H1 (cell line): ENCODE data around the gene MECP2. TPM values are rescaled to one million over a fixed set of nuclear protein-coding genes. Genes with fewer than 3 reads are reported as not detected.

Source experiments
- CTCF ChIA-PET: fragments of 300-600 bp; sonication (Branson Sonifier 250); formaldehyde crosslinking; loops from one replicate; lab custom pipeline; 2021; ENCODE audit not compliant: partially characterized antibody; lab: Charles Lee
- POLR2A ChIA-PET: fragments of 300-600 bp; sonication (Branson Sonifier 250); formaldehyde crosslinking; loops from one replicate; lab custom pipeline; 2021; ENCODE audit warnings: inconsistent platforms; ENCODE audit not compliant: partially characterized antibody; lab: Charles Lee
- DNase-seq, 2 experiments: peaks; one replicate each; pipeline versions ENCODE4 v3.0.0 to v3.0.0-alpha.2; 2010 to 2022; ENCODE audit warnings: low spot score in 2 of 2, low read depth in 1 of 2, mixed read lengths in 1 of 2
- FAIRE-seq: peaks from 2 replicates; lab custom pipeline; 2011; peaks lifted over from hg19 to GRCh38; lab: Jason Lieb, UNC
- H2AFZ ChIP-seq: 2 replicates; pipeline ENCODE4 v1.8.1; 2012; ENCODE audit warnings: low read length, inconsistent platforms
- H2AK5ac ChIP-seq: 2 replicates; pipeline ENCODE4 v1.6.1; 2013; ENCODE audit warnings: low read depth, low read length
- H2BK120ac ChIP-seq: replicated peaks from 2 replicates; pipeline ENCODE3; 2013; ENCODE audit warnings: low read depth, low read length, inconsistent platforms
- H2BK12ac ChIP-seq: 2 replicates; pipeline ENCODE4 v1.6.1; 2013; ENCODE audit warnings: low read depth, low read length
- H2BK15ac ChIP-seq: 2 replicates; pipeline ENCODE4 v1.6.1; 2013; ENCODE audit warnings: low read length
- H2BK20ac ChIP-seq: 2 replicates; pipeline ENCODE4 v1.6.1; 2013; ENCODE audit warnings: low read length
- H2BK5ac ChIP-seq: 2 replicates; pipeline ENCODE4 v1.6.1; 2013; ENCODE audit warnings: low read depth, low read length
- H3K14ac ChIP-seq: 2 replicates; pipeline ENCODE4 v1.6.1; 2013; ENCODE audit warnings: inconsistent platforms; ENCODE audit not compliant: insufficient read length
- H3K18ac ChIP-seq: 2 replicates; pipeline ENCODE4 v1.6.1; 2013; ENCODE audit warnings: low read length; ENCODE audit errors: extremely low read depth
- H3K23ac ChIP-seq: 2 replicates; pipeline ENCODE4 v1.6.1; 2013; ENCODE audit warnings: inconsistent platforms; ENCODE audit not compliant: insufficient read length
- H3K23me2 ChIP-seq: 2 replicates; pipeline ENCODE4 v1.6.1; 2013; ENCODE audit warnings: low read depth, low read length
- H3K27ac ChIP-seq: 2 replicates; pipeline ENCODE4 v1.6.1; 2011; ENCODE audit warnings: low read depth, low read length, inconsistent platforms
- H3K27me3 ChIP-seq, 4 experiments: replicated peaks in 1 of 4; 1 replicate in 1 of 4; 2 replicates in 3 of 4; pipeline versions ENCODE4 v1.6.1 to v1.8.1; 2011 to 2013; ENCODE audit warnings: low read length in 3 of 4, mild to moderate bottlenecking in 3 of 4, inconsistent platforms in 2 of 4, mixed read lengths in 2 of 4, moderate library complexity in 1 of 4; ENCODE audit not compliant: control insufficient read depth in 3 of 4, insufficient read depth in 3 of 4; ENCODE audit errors: extremely low read depth in 1 of 4
- H3K36me3 ChIP-seq, 4 experiments: 2 replicates each; pipeline versions ENCODE4 v1.6.1 to v1.8.1; 2011 to 2013; ENCODE audit warnings: mild to moderate bottlenecking in 4 of 4, low read length in 3 of 4, moderate library complexity in 2 of 4, control low read depth in 1 of 4, inconsistent platforms in 1 of 4; ENCODE audit not compliant: insufficient read depth in 4 of 4, control insufficient read depth in 2 of 4
- H3K4ac ChIP-seq: replicated peaks from 2 replicates; pipeline ENCODE3; 2013; ENCODE audit warnings: low read length, low read depth, mixed read lengths, inconsistent platforms; ENCODE audit not compliant: insufficient read length
- H3K4me1 ChIP-seq, 4 experiments: replicated peaks in 1 of 4; 1 replicate in 1 of 4; 2 replicates in 3 of 4; pipeline versions ENCODE4 v1.6.1 to v1.8.1; 2011 to 2013; ENCODE audit warnings: low read length in 3 of 4, inconsistent platforms in 2 of 4, mixed read lengths in 1 of 4; ENCODE audit not compliant: insufficient read depth in 4 of 4, control insufficient read depth in 3 of 4
- H3K4me2 ChIP-seq, 2 experiments: 2 replicates each; pipeline versions ENCODE4 v1.6.1 to v1.8.1; 2011 to 2013; ENCODE audit warnings: low read depth in 2 of 2, low read length in 2 of 2, control low read depth in 1 of 2, inconsistent platforms in 1 of 2, mild to moderate bottlenecking in 1 of 2; ENCODE audit not compliant: insufficient read depth in 1 of 2
- H3K4me3 ChIP-seq, 4 experiments: fragments of 200-600, 300-600 bp in 1 of 4; sonication (generic), shearing (Covaris generic), sonication (Bioruptor Twin) in 1 of 4; 2 replicates each; pipeline versions ENCODE4 v1.5.1 to v1.8.1; 2011 to 2016; ENCODE audit warnings: low read length in 4 of 4, low read depth in 3 of 4, control low read depth in 2 of 4, inconsistent platforms in 2 of 4, mild to moderate bottlenecking in 2 of 4, mixed read lengths in 1 of 4, moderate library complexity in 1 of 4; ENCODE audit not compliant: insufficient read depth in 2 of 4; ENCODE audit errors: extremely low read depth in 1 of 4
- H3K56ac ChIP-seq: replicated peaks from 2 replicates; pipeline ENCODE3; 2013; ENCODE audit warnings: low read depth, mild to moderate bottlenecking, mixed read lengths, low read length, inconsistent platforms; ENCODE audit not compliant: insufficient read length
- H3K79me1 ChIP-seq: 2 replicates; pipeline ENCODE4 v1.6.1; 2013; ENCODE audit warnings: low read depth, low read length, control low read depth
- H3K79me2 ChIP-seq, 2 experiments: 2 replicates each; pipeline versions ENCODE4 v1.6.1 to v1.8.1; 2012 to 2013; ENCODE audit warnings: low read length in 2 of 2, mild to moderate bottlenecking in 2 of 2, inconsistent platforms in 1 of 2; ENCODE audit not compliant: insufficient read depth in 2 of 2, control insufficient read depth in 1 of 2
- H3K9ac ChIP-seq, 4 experiments: replicated peaks in 1 of 4; 1 replicate in 1 of 4; 2 replicates in 3 of 4; pipeline versions ENCODE4 v1.6.1 to v1.8.1; 2011 to 2013; ENCODE audit warnings: low read depth in 3 of 4, low read length in 3 of 4, control low read depth in 2 of 4, mild to moderate bottlenecking in 2 of 4, moderate library complexity in 2 of 4, inconsistent platforms in 1 of 4; ENCODE audit errors: extremely low read depth in 1 of 4
- H3K9me3 ChIP-seq, 2 experiments: 2 replicates each; pipeline versions ENCODE4 v1.6.1 to v1.8.1; 2012 to 2013; ENCODE audit warnings: mild to moderate bottlenecking in 2 of 2, moderate library complexity in 2 of 2, control low read depth in 1 of 2, inconsistent platforms in 1 of 2, low read depth in 1 of 2, low read length in 1 of 2, mixed read lengths in 1 of 2; ENCODE audit not compliant: insufficient read depth in 2 of 2
- H4K20me1 ChIP-seq, 2 experiments: replicated peaks in 1 of 2; 2 replicates each; pipeline versions ENCODE3 to v1.8.1; 2011 to 2013; ENCODE audit warnings: inconsistent platforms in 2 of 2, low read length in 2 of 2, mild to moderate bottlenecking in 1 of 2; ENCODE audit not compliant: insufficient read depth in 2 of 2, control insufficient read depth in 1 of 2
- H4K5ac ChIP-seq: 2 replicates; pipeline ENCODE4 v1.6.1; 2013; ENCODE audit warnings: low read length, low read depth, mixed read lengths, inconsistent platforms; ENCODE audit not compliant: insufficient read length
- H4K8ac ChIP-seq: 2 replicates; pipeline ENCODE4 v1.8.0; 2013; ENCODE audit warnings: mild to moderate bottlenecking, moderate library complexity, low read length, inconsistent platforms; ENCODE audit not compliant: insufficient read depth; ENCODE audit errors: extremely low read depth
- H4K91ac ChIP-seq: replicated peaks from 2 replicates; pipeline ENCODE3; 2013; ENCODE audit warnings: low read length, mixed read lengths, inconsistent platforms; ENCODE audit not compliant: insufficient read length
- EP300 ChIP-seq, 2 experiments: IDR thresholded peaks; 1 replicate in 1 of 2; 2 replicates in 1 of 2; pipeline ENCODE4 v1.6.1; 2011 to 2012; ENCODE audit warnings: low read depth in 2 of 2, low read length in 2 of 2, mild to moderate bottlenecking in 2 of 2, borderline replicate concordance in 1 of 2, inconsistent platforms in 1 of 2, moderate library complexity in 1 of 2
- GABPA ChIP-seq: IDR thresholded peaks from 2 replicates; pipeline ENCODE4 v1.6.1; 2011; ENCODE audit warnings: mild to moderate bottlenecking, low read length, moderate library complexity, borderline replicate concordance; ENCODE audit not compliant: insufficient read depth
- NANOG ChIP-seq: IDR thresholded peaks from 2 replicates; pipeline ENCODE4 v1.6.1; 2011; ENCODE audit warnings: low read length, low read depth, mild to moderate bottlenecking, inconsistent platforms; ENCODE audit not compliant: insufficient read depth, poor library complexity, severe bottlenecking
- SIRT6 ChIP-seq: IDR thresholded peaks from one replicate; pipeline ENCODE4 v1.7.1; 2012; ENCODE audit warnings: low read length, inconsistent platforms
- SP4 ChIP-seq: IDR thresholded peaks from 2 replicates; pipeline ENCODE4 v1.6.1; 2012; ENCODE audit warnings: low read length, inconsistent platforms
- WGBS, 2 experiments: shearing (Covaris generic) in 1 of 2; methylation state at CpG; one replicate each; pipeline versions ENCODE4 v1.1.6 to v1.1.7; 2013 to 2015; ENCODE audit warnings: low lambda C conversion rate in 2 of 2, mixed read lengths in 2 of 2, inconsistent platforms in 1 of 2, low coverage in 1 of 2, missing lambda C conversion rate in 1 of 2; ENCODE audit not compliant: insufficient replicate concordance in 2 of 2, insufficient coverage in 1 of 2, insufficient read length in 1 of 2; ENCODE audit errors: extremely low coverage in 1 of 2, missing lambda C conversion rate in 1 of 2; 5-methylcytosine and 5-hydroxymethylcytosine counted together
- polyA plus RNA-seq, 7 experiments: library from polyadenylated mRNA; depleted of rRNA in 3 of 7; stranded (reverse) in 5 of 7; unstranded in 2 of 7; fragments of >200 nt in 5 of 7; fragments of 200-250 nt in 2 of 7; gene quantifications; 1 replicate in 5 of 7; 2 replicates in 1 of 7; 4 replicates in 1 of 7; pipeline versions ENCODE4 v1.2.1 to v1.2.3, GENCODE V29; 2011 to 2013; ENCODE audit warnings: missing spikeins in 2 of 7, mixed read lengths in 2 of 7
- total RNA-seq: library from RNA; stranded (reverse); fragmentation: NEBNext Ultra II Directional; extraction: Animal tissue kit (Norgen Biotek cat#: 25700); gene quantifications from 2 replicates; pipeline ENCODE4 v1.2.1, GENCODE V29; 2021
- TF ChIP-seq, protein P1 (sequence below): IDR thresholded peaks from 2 replicates; pipeline ENCODE4 v1.6.1; 2012; ENCODE audit warnings: low read length, inconsistent platforms

MECP2 gene
- total and polyA plus RNA-seq, 2 of the 8 experiments (the other 6 are each of a cell fraction or from before 2014, with no cell fraction given): 5.0 to 32.4 TPM

DNA sequence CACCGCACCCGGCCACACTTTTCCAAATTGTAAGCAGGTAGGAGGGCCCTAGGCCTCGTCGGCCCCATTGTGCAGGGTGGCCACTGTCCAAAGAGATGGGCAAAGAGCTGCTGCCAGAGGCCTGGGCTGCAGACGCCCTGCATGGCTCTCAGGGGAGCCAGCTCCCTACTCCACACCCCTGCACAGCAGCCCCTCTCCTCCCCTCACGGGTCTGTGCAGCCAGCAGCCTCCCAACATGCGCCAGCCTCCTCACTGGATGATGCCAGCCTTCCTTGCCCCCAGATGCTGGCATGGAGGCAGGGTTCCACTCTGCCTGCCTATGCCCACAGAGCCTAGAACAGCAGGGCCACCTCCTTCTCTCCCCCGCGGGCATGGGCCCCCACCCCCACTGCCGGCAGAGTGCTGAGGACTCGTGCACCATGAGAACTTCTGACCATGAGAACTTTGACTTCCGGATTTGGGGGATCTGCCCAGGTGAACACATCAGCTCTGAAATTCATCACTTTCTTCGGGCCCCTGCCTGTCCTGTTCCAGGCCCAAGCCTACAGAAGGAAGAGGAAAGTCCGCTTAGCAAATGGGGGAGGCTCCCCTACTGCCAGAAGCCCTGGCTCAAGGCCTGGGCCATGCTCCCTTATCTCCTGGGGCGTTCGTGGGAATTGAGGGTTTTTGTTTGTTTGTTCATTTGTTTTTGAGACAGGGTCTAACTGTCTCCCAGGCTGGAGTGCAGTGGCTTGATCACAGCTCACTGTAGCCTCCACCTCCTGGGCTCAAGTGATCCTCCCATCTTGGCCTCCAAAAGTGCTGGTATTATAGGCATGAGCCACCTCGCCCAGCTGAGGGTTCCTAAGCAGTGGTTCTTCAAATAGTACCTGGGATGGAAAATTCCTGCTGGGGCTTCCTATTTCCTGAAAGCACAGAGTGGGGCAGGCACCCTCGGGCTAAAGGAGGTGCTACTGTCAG is 85.9 kb downstream of the MECP2 start:
- Histone ChIP-seq H3K79me2 (no peaks in the 10 kb centered on the region), H4K91ac (no peak overlapping the region), H3K23ac (no peak overlapping the region), H3K4me3 (no peak overlapping the region), H3K56ac (no peak overlapping the region), H3K27me3 (no peaks in the 10 kb centered on the region), H2BK20ac (no peak overlapping the region), H3K14ac (no peak overlapping the region), H3K4ac (no peak overlapping the region), H2AFZ (no peak overlapping the region), H3K9ac (no peak overlapping the region), H3K4me2 (no peak overlapping the region), H3K23me2 (no peaks in the 10 kb centered on the region), H2BK15ac (no peak overlapping the region), H2BK5ac (no peak overlapping the region), H4K20me1 (no peaks in the 10 kb centered on the region), H3K9me3 (no peaks in the 10 kb centered on the region), H3K18ac (no peak overlapping the region), H3K27ac (no peak overlapping the region), H2BK120ac (no peak overlapping the region), H2AK5ac (no peak overlapping the region), H3K36me3 (peaks cover 0 to 5% (median 4%) of the 10 kb centered on the region in 4 experiments; a peak in 3 of 8 replicates), H4K8ac (no peak overlapping the region), H3K79me1 (no peaks in the 10 kb centered on the region), H2BK12ac (no peak overlapping the region), H3K4me1 (peaks cover 0 to 7% (median 3%) of the 10 kb centered on the region in 4 experiments; a peak in 2 of 7 replicates), H4K5ac (no peak overlapping the region)
- DNase-seq (no peak), FAIRE-seq (peak; percentile 7)
- ChIA-PET CTCF (interaction anchor here (1.0 to 4.1 kb wide), 4 partner anchors 15 to 50 kb away, joined by 4 to 29 read pairs (median 4); no protein-coding TSS in a partner anchor), POLR2A (interaction anchor here (0.9 to 2.9 kb wide), 6 partner anchors 10 to 83 kb away, joined by 3 to 15 read pairs (median 4); partner anchors contain the start of gene HCFC1)
- TF ChIP-seq EP300 (IDR thresholded peaks at IDR 0.05; ENCODE audit: borderline replicate concordance in 1 of 2, low read depth in 2 of 2, low read length in 2 of 2) (no peak), NANOG (no peak), SP4 (no peak), SIRT6 (no peak), GABPA (no peak)
- TF ChIP-seq, protein P1, sequence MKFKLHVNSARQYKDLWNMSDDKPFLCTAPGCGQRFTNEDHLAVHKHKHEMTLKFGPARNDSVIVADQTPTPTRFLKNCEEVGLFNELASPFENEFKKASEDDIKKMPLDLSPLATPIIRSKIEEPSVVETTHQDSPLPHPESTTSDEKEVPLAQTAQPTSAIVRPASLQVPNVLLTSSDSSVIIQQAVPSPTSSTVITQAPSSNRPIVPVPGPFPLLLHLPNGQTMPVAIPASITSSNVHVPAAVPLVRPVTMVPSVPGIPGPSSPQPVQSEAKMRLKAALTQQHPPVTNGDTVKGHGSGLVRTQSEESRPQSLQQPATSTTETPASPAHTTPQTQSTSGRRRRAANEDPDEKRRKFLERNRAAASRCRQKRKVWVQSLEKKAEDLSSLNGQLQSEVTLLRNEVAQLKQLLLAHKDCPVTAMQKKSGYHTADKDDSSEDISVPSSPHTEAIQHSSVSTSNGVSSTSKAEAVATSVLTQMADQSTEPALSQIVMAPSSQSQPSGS: no peak
- 93% methylated on average over 9 of the region's 18 CpGs; no CpG with 5 or more reads in 1 of the 2 experiments for WGBS, 2 experiments
